Smooth muscle cell (in vitro differentiated cells): ENCODE measurements around the gene GTF2F2. TPM values are rescaled to one million over a fixed set of nuclear protein-coding genes. Genes with fewer than 3 reads are reported as not detected.

Source experiments
- DNase-seq: peaks from one replicate; lab custom pipeline; 2025; ENCODE audit not compliant: unreplicated experiment; lab: John Stamatoyannopoulos, UW
- H2AFZ ChIP-seq: fragments of 200-600 bp; sonication (generic); 2 replicates; pipeline ENCODE4 v1.6.0; 2016; ENCODE audit warnings: antibody characterized with exemption, low read depth, mild to moderate bottlenecking
- H3F3A ChIP-seq: fragments of 200-600 bp; sonication (generic); 2 replicates; pipeline ENCODE4 v1.6.0; 2017; ENCODE audit warnings: antibody characterized with exemption, low read depth
- H3K27ac ChIP-seq: fragments of 200-600 bp; sonication (generic); 2 replicates; pipeline ENCODE4 v1.5.1; 2016; ENCODE audit warnings: low read depth, mild to moderate bottlenecking
- H3K27me3 ChIP-seq: fragments of 200-600 bp; sonication (generic); 2 replicates; pipeline ENCODE4 v1.6.1; 2016; ENCODE audit warnings: low read depth, mild to moderate bottlenecking
- H3K36me3 ChIP-seq: fragments of 200-600 bp; sonication (generic); 2 replicates; pipeline ENCODE4 v1.5.1; 2016; ENCODE audit warnings: low read depth
- H3K4me1 ChIP-seq: fragments of 200-600 bp; sonication (generic); 2 replicates; pipeline ENCODE4 v1.5.1; 2016; ENCODE audit warnings: low read depth
- H3K4me2 ChIP-seq: fragments of 200-600 bp; sonication (generic); 2 replicates; pipeline ENCODE4 v1.6.0; 2016; ENCODE audit warnings: mild to moderate bottlenecking
- H3K4me3 ChIP-seq: fragments of 200-600 bp; sonication (generic); 2 replicates; pipeline ENCODE4 v1.5.1; 2016; ENCODE audit warnings: mild to moderate bottlenecking
- H3K79me2 ChIP-seq: fragments of 200-600 bp; sonication (generic); 2 replicates; pipeline ENCODE4 v1.6.0; 2016; ENCODE audit warnings: low read depth, mild to moderate bottlenecking
- H3K9ac ChIP-seq: fragments of 200-600 bp; sonication (generic); 2 replicates; pipeline ENCODE4 v1.6.0; 2016; ENCODE audit warnings: low read depth
- H3K9me3 ChIP-seq: fragments of 200-600 bp; sonication (generic); replicated peaks from 2 replicates; pipeline ENCODE4 v1.5.1; 2016; ENCODE audit warnings: low read depth
- H4K20me1 ChIP-seq: fragments of 200-600 bp; sonication (generic); 2 replicates; pipeline ENCODE4 v1.6.0; 2016; ENCODE audit warnings: low read depth
- WGBS: methylation state at CpG from one replicate; pipeline ENCODE4 v1.1.7; 2016; ENCODE audit warnings: low lambda C conversion rate; 5-methylcytosine and 5-hydroxymethylcytosine counted together
- polyA plus RNA-seq: library from polyadenylated mRNA; unstranded; fragments of >200 nt; fragmentation: Nextera tagmentation; extraction: Ambion mirVana; gene quantifications from 2 replicates; pipeline ENCODE4 v1.2.1, GENCODE V29; 2016
- total RNA-seq: library from RNA; depleted of rRNA; stranded (reverse); fragments of >200 nt; gene quantifications from 2 replicates; pipeline ENCODE4 v1.2.3, GENCODE V29; 2014
- TF ChIP-seq, protein P1 (sequence below): fragments of 200-600 bp; sonication (generic); IDR thresholded peaks from 2 replicates; pipeline ENCODE4 v1.5.1; 2017; ENCODE audit warnings: borderline replicate concordance, mild to moderate bottlenecking, antibody characterized with exemption; ENCODE audit not compliant: insufficient read depth, poor library complexity, severe bottlenecking

Gene GTF2F2
- total and polyA plus RNA-seq, 2 experiments from 2014 or later, result 11.2 to 28.1 TPM

GRCh38 chr13:45328661-45329111 is 208.4 kb downstream of the GTF2F2 start:
- peaks cover 40% of the 10 kb centered on the region for H3F3A ChIP-seq
- peaks cover 5% of the 10 kb centered on the region for H3K4me1 ChIP-seq
- H3K27me3 ChIP-seq, result no peaks in the 10 kb centered on the region
- peaks cover 15% of the 10 kb centered on the region for H4K20me1 ChIP-seq
- no peak overlapping the region for H3K9ac ChIP-seq
- H3K4me3 ChIP-seq, result no peak overlapping the region
- no peaks in the 10 kb centered on the region for H3K36me3 ChIP-seq
- H3K27ac ChIP-seq, result peak overlapping the region; percentile 54
- no peaks in the 10 kb centered on the region for H3K79me2 ChIP-seq
- no peaks in the 10 kb centered on the region for H3K9me3 ChIP-seq
- TF ChIP-seq, protein P1, sequence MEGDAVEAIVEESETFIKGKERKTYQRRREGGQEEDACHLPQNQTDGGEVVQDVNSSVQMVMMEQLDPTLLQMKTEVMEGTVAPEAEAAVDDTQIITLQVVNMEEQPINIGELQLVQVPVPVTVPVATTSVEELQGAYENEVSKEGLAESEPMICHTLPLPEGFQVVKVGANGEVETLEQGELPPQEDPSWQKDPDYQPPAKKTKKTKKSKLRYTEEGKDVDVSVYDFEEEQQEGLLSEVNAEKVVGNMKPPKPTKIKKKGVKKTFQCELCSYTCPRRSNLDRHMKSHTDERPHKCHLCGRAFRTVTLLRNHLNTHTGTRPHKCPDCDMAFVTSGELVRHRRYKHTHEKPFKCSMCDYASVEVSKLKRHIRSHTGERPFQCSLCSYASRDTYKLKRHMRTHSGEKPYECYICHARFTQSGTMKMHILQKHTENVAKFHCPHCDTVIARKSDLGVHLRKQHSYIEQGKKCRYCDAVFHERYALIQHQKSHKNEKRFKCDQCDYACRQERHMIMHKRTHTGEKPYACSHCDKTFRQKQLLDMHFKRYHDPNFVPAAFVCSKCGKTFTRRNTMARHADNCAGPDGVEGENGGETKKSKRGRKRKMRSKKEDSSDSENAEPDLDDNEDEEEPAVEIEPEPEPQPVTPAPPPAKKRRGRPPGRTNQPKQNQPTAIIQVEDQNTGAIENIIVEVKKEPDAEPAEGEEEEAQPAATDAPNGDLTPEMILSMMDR, result no peak
- DNase-seq, result no peak
- 36% methylated on average over 3 of the region's 3 CpGs for WGBS
- H3K4me2 ChIP-seq, result peak overlapping the region; percentile 47
- H2AFZ ChIP-seq, result no peak overlapping the region

DNA sequence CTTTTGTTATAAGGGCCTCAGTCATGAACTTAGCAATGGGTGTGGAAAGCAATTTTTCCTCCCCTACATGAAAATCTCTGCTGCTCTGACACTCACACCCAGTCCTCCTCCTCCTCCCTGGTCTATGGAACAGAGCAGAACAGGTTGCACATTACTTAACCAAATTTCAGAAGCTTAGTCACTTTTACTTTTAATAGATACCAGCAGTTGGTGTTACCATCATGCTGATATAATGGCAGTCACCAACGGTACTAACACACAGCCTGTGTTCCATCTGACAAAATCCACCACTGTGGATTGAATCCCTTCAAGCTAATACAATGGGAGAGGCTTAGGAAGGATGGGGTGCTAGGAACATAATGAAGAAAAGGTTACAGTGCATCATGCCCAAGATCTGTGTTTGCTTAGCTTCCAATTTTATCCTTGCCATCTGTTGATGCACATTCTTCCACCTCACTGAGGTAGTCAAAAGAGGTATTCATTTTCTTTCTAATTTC is 210.9 kb downstream of the GTF2F2 start:
- H3K9me3 ChIP-seq, result no peaks in the 10 kb centered on the region
- H3K27me3 ChIP-seq, result no peaks in the 10 kb centered on the region
- H3K27ac ChIP-seq, result peak overlapping the region; percentile 84
- H3K79me2 ChIP-seq, result peaks cover 2% of the 10 kb centered on the region
- no peak overlapping the region for H3K9ac ChIP-seq
- peaks cover under 1% of the 10 kb centered on the region for H3K36me3 ChIP-seq
- H4K20me1 ChIP-seq, result peaks cover 40% of the 10 kb centered on the region
- no peak overlapping the region for H3K4me3 ChIP-seq
- no peak overlapping the region for H3K4me2 ChIP-seq
- peaks cover 63% of the 10 kb centered on the region for H3F3A ChIP-seq
- 74% methylated on average over 1 of the region's 1 CpG for WGBS
- TF ChIP-seq, protein P1, result no peak
- H3K4me1 ChIP-seq, result peaks cover 5% of the 10 kb centered on the region
- no peak overlapping the region for H2AFZ ChIP-seq
- DNase-seq, result no peak

DNA sequence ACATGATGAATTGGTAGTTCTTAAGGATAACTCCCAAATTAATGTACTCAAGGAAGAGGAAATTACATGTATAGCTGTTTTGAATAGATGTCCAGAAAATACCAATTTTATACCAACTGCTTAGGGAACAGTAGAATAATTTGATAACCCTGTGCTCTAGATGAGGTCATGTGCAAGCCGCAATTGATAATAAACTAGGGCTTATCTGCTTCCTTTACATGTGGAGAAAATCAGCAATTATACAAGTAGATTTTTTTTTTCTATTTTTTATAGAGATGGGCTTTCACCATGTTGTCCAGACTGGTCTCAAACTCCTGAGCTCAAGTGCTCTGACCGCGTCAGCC is 211.4 kb downstream of the GTF2F2 start:
- H3K9me3 ChIP-seq, result no peaks in the 10 kb centered on the region
- peaks cover 45% of the 10 kb centered on the region for H4K20me1 ChIP-seq
- DNase-seq, result no peak
- no peaks in the 10 kb centered on the region for H3K27me3 ChIP-seq
- peaks cover 68% of the 10 kb centered on the region for H3F3A ChIP-seq
- no peak overlapping the region for H2AFZ ChIP-seq
- H3K27ac ChIP-seq, result peak overlapping the region; percentile 84
- H3K4me3 ChIP-seq, result no peak overlapping the region
- H3K36me3 ChIP-seq, result peaks cover 6% of the 10 kb centered on the region
- H3K9ac ChIP-seq, result no peak overlapping the region
- no peak overlapping the region for H3K4me2 ChIP-seq
- TF ChIP-seq, protein P1, result no peak
- 13% methylated on average over 3 of the region's 3 CpGs for WGBS
- H3K4me1 ChIP-seq, result peaks cover 5% of the 10 kb centered on the region
- peaks cover 7% of the 10 kb centered on the region for H3K79me2 ChIP-seq
